HepG2 (cell line): ENCODE results near the gene SLCO1B3. TPM values are rescaled to one million over a fixed set of nuclear protein-coding genes. Genes with fewer than 3 reads are reported as not detected.

Experiments used
- ATAC-seq: fragments of 200-7000 bp; cut with Tn5 transposase; 3 replicates; pipeline ENCODE4 v1.9.1; 2020; ENCODE audit warnings: mild to moderate bottlenecking, moderate library complexity
- BruUV-seq: library from RNA; stranded (reverse); fragments of 400-500 nt; replicated peaks from 2 replicates; lab custom pipeline; 2021; lab: Mats Ljungman, UMichigan
- CTCF ChIA-PET: fragments of 300-600 bp; formaldehyde crosslinking; extraction: SDS; loops from one replicate; lab custom pipeline; 2021; ENCODE audit warnings: low total read pairs, inconsistent platforms, low intra/inter-chr PET ratio; lab: Yijun Ruan, JAX
- POLR2A ChIA-PET: fragments of 350-600 bp; sonication (Branson Sonifier 250); formaldehyde crosslinking; loops from one replicate; lab custom pipeline; 2020; ENCODE audit warnings: antibody characterized with exemption, inconsistent platforms; lab: Yijun Ruan, JAX
- DNase-seq: peaks from one replicate; pipeline ENCODE4 v3.0.0-alpha.2; 2015; ENCODE audit warnings: low spot score
- FAIRE-seq: peaks from 3 replicates; lab custom pipeline; 2011; peaks lifted over from hg19 to GRCh38; lab: Jason Lieb, UNC
- H2AFZ ChIP-seq: one replicate; pipeline ENCODE4 v1.6.1; 2011; ENCODE audit warnings: low read length, inconsistent platforms
- H3K27ac ChIP-seq: fragments of 300-600 bp; 3 replicates; pipeline ENCODE4 v1.8.0; 2011; ENCODE audit warnings: mixed run types, mild to moderate bottlenecking, mixed read lengths, low read length, inconsistent platforms; ENCODE audit not compliant: insufficient read depth; ENCODE audit errors: extremely low read length
- H3K27me3 ChIP-seq, 2 experiments: fragments of 200-600 bp in 1 of 2; 2 replicates in 1 of 2; 3 replicates in 1 of 2; pipeline versions ENCODE4 v1.6.0 to v1.8.0; 2011; ENCODE audit warnings: low read length in 2 of 2, mild to moderate bottlenecking in 2 of 2, moderate library complexity in 2 of 2, inconsistent platforms in 1 of 2; ENCODE audit not compliant: insufficient read depth in 2 of 2, control insufficient read depth in 1 of 2
- H3K36me3 ChIP-seq, 2 experiments: fragments of 200-600 bp in 1 of 2; replicated peaks in 1 of 2; 2 replicates in 1 of 2; 3 replicates in 1 of 2; pipeline versions ENCODE4 v1.5.1 to v1.8.0; 2011; ENCODE audit warnings: low read length in 2 of 2, inconsistent platforms in 1 of 2; ENCODE audit not compliant: insufficient read depth in 2 of 2, control insufficient read depth in 1 of 2
- H3K4me1 ChIP-seq: 2 replicates; pipeline ENCODE4 v1.5.1; 2012; ENCODE audit warnings: low read length, inconsistent platforms; ENCODE audit not compliant: insufficient read depth
- H3K4me2 ChIP-seq: 2 replicates; pipeline ENCODE4 v1.6.0; 2011; ENCODE audit warnings: low read depth, low read length, inconsistent platforms
- H3K4me3 ChIP-seq, 3 experiments: fragments of 200-600 bp in 1 of 3; sonication (generic), shearing (Covaris generic) in 1 of 3; replicated peaks in 1 of 3; 2 replicates each; pipeline ENCODE4 v1.5.1; 2011 to 2016; ENCODE audit warnings: low read length in 3 of 3, inconsistent platforms in 2 of 3, low read depth in 2 of 3, mild to moderate bottlenecking in 2 of 3, control low read depth in 1 of 3, mixed read lengths in 1 of 3; ENCODE audit not compliant: insufficient read depth in 1 of 3
- H3K79me2 ChIP-seq: one replicate; pipeline ENCODE4 v1.6.1; 2011; ENCODE audit warnings: low read length, inconsistent platforms; ENCODE audit not compliant: insufficient read depth
- H3K9ac ChIP-seq: 2 replicates; pipeline ENCODE4 v1.6.0; 2011; ENCODE audit warnings: mild to moderate bottlenecking, low read depth, low read length, inconsistent platforms; ENCODE audit not compliant: insufficient read depth
- H3K9me3 ChIP-seq: 2 replicates; pipeline ENCODE4 v1.5.1; 2012; ENCODE audit warnings: mild to moderate bottlenecking, low read length
- H4K20me1 ChIP-seq: 2 replicates; pipeline ENCODE4 v1.6.0; 2011; ENCODE audit warnings: inconsistent platforms, mild to moderate bottlenecking, low read length, moderate library complexity; ENCODE audit not compliant: insufficient read depth
- DMAP1 ChIP-seq: IDR thresholded peaks from 2 replicates; pipeline ENCODE4 v1.6.1; 2016
- HBP1 ChIP-seq: IDR thresholded peaks from 2 replicates; pipeline ENCODE4 v1.6.1; 2016; ENCODE audit warnings: low read depth, control low read depth
- HNRNPL ChIP-seq: fragments of 200-400 bp; formaldehyde crosslinking; IDR thresholded peaks from 2 replicates; pipeline ENCODE4 v1.6.1; 2017; ENCODE audit warnings: mild to moderate bottlenecking, low read depth, low read length
- MTF2 ChIP-seq: sonication (generic); formaldehyde crosslinking; IDR thresholded peaks from 2 replicates; pipeline ENCODE4 v1.5.0; 2020; ENCODE audit warnings: missing genetic modification reagents, borderline replicate concordance
- ZFP41 ChIP-seq: sonication (generic); formaldehyde crosslinking; IDR thresholded peaks from 2 replicates; pipeline ENCODE4 v1.4.0; 2020; ENCODE audit warnings: mild to moderate bottlenecking, missing genetic modification reagents, borderline replicate concordance
- ZNF589 ChIP-seq: sonication (generic); formaldehyde crosslinking; conservative IDR thresholded peaks from 2 replicates; pipeline ENCODE4 v1.8.0; 2022; ENCODE audit warnings: mild to moderate bottlenecking, moderate library complexity, missing genetic modification reagents
- WGBS: methylation state at CpG from one replicate; pipeline ENCODE4 v1.1.6; 2017; ENCODE audit warnings: low lambda C conversion rate; 5-methylcytosine and 5-hydroxymethylcytosine counted together
- in situ Hi-C: cut with HindIII; loops from 2 replicates; pipeline ENCODE4 v1.10.0; 2017; ENCODE audit warnings: low pct_unique_long_range_greater_than_20kb; ENCODE audit not compliant: extremely low pct_ligation_motif_present
- intact Hi-C: fragments of 100-400 bp; cut with micrococcal nuclease; formaldehyde crosslinking; loops from one replicate; pipeline ENCODE4 v1.10.0; 2022; ENCODE audit not compliant: unreplicated experiment
- polyA plus RNA-seq, 8 experiments: library from polyadenylated mRNA; depleted of rRNA in 3 of 8; stranded (reverse) in 7 of 8; unstranded in 1 of 8; fragments of >200 nt; fragmentation: Illumina TruSeq in 4 of 8; extraction: Trizol in 4 of 8; gene quantifications; 2 replicates each; pipeline versions ENCODE4 v1.2.1 to v1.2.3, GENCODE V29; 2011 to 2016; ENCODE audit warnings: low read depth in 4 of 8, missing spikeins in 1 of 8, mixed read lengths in 1 of 8; ENCODE audit not compliant: insufficient read depth in 1 of 8
- total RNA-seq, 5 experiments: library from RNA; depleted of rRNA; stranded (reverse); fragments of >200 nt; fragmentation: Illumina TruSeq; extraction: Trizol; gene quantifications; 2 replicates each; pipeline ENCODE4 v1.2.3, GENCODE V29; 2016; ENCODE audit warnings: low read depth in 1 of 5
- TF ChIP-seq, protein P1 (sequence below): IDR thresholded peaks from 2 replicates; pipeline ENCODE4 v1.6.1; 2016; ENCODE audit warnings: control low read depth

The SLCO1B3 gene
- total and polyA plus RNA-seq, 2 of the 13 experiments (the other 11 are each of a cell fraction or from before 2014, with no cell fraction given) = 0.15 TPM; not detected in 1

GRCh38 chr12:20885552-20885951 is 75.0 kb downstream of the SLCO1B3 start:
- Histone ChIP-seq H3K27ac (no peak overlapping the region), H3K27me3 (no peaks in the 10 kb centered on the region), H3K36me3 (no peaks in the 10 kb centered on the region), H2AFZ (no peak overlapping the region), H3K79me2 (no peaks in the 10 kb centered on the region), H3K9ac (no peak overlapping the region), H3K4me3 (no peak overlapping the region), H3K4me2 (no peak overlapping the region), H4K20me1 (no peaks in the 10 kb centered on the region), H3K4me1 (no peaks in the 10 kb centered on the region), H3K9me3 (peaks cover 95% of the 10 kb centered on the region)
- BruUV-seq = no TSS peak
- ChIA-PET CTCF (no interaction called here), POLR2A (no interaction called here)
- 3% methylated on average over 2 of the region's 2 CpGs for WGBS
- TF ChIP-seq ZFP41 (CRISPR knock-in tag) (no peak), HBP1 (CRISPR knock-in tag) (no peak), ZNF589 (no peak), DMAP1 (CRISPR knock-in tag) (no peak), HNRNPL (no peak), MTF2 (CRISPR knock-in tag) (no peak)
- TF ChIP-seq, protein P1, sequence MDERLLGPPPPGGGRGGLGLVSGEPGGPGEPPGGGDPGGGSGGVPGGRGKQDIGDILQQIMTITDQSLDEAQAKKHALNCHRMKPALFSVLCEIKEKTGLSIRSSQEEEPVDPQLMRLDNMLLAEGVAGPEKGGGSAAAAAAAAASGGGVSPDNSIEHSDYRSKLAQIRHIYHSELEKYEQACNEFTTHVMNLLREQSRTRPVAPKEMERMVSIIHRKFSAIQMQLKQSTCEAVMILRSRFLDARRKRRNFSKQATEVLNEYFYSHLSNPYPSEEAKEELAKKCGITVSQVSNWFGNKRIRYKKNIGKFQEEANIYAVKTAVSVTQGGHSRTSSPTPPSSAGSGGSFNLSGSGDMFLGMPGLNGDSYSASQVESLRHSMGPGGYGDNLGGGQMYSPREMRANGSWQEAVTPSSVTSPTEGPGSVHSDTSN (CRISPR knock-in tag) = no peak
- intact Hi-C loops (no loop called here), in situ Hi-C loops (no loop called here)
- FAIRE-seq (no peak), DNase-seq (no peak), ATAC-seq (no peak)
